Measurements from ENCODE around the gene LINGO4. TPM values are rescaled to one million over a fixed set of nuclear protein-coding genes. Genes with fewer than 3 reads are reported as not detected.

Gene LINGO4
- total and polyA plus RNA-seq, 10 of the 15 experiments (the other 5 are each of a cell fraction or from before 2014, with no cell fraction given) = not detected

DNA sequence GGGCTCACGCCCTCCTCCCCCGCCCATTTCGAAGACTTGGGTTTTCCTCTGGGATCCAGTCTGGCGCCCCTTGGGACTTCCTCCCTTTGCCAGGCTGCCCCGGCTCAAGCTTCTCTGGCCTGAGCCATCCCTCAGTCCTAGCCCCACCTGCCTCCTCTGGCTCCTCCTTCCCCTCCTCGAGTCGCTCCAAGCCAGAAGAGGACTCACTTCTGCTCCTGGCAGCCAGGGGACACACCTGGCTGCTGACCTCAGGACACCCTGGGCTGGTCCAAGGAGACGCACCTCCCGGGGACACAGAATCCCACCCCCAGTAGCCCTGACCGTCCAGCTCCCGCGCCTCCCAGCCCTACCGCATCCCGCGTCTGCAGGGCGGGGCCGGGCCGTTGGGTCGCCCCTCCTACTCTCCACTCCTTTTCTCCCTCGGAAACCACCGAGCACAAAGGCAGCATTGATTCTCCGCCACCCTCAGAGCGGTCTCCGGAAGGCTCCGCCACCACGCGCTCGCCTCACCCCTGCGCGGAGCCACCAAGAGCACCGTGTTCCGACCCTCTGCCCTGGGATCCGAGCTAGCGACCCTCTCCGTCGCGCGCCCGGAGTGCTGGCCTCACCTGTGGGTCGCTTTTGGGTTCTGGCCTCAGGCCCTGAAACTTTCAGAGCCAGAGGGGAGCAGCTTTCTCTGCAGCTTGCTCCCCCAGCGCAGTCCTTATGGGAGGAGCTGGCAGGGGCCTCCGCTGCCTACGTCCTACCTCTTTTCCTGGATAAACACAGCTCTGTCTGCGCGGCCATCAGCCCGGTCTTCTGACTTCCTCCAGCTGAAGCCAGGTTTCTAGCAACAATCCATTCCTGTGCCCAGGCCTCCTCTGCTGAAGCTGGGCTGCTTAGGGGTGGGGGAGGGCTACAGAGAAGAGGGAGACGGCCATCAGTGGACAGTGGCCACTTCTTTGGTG is 34.5 kb upstream of the LINGO4 start, which contains the start of gene C2CD4D (continued):
- TF ChIP-seq ZBTB40 (IDR thresholded peaks at IDR 0.05; ENCODE audit: borderline replicate concordance) (0 out of 2 replicates have a peak, but pooled peaks have one; percentile 30), POLR2A (IDR thresholded peaks at IDR 0.05; ENCODE audit: low read depth, low read length) (peak; percentile 66), ZNF687 (IDR thresholded peaks at IDR 0.05) (peak; percentile 89), CBX3 (IDR thresholded peaks at IDR 0.05; ENCODE audit: borderline replicate concordance, low read depth) (no peak), SUZ12 (IDR thresholded peaks at IDR 0.05; ENCODE audit: unreplicated experiment) (no peak), MYB (IDR thresholded peaks at IDR 0.05; ENCODE audit: borderline replicate concordance, low read depth, low read length) (no peak), CUX1 (IDR thresholded peaks at IDR 0.05; ENCODE audit: insufficient replicate concordance, low read depth, low read length) (no peak), SREBF1 (IDR thresholded peaks at IDR 0.05; ENCODE audit: low read length) (no peak), STAT1 (conservative IDR thresholded peaks at IDR 0.05) (no peak)
- TF ChIP-seq, protein P1, sequence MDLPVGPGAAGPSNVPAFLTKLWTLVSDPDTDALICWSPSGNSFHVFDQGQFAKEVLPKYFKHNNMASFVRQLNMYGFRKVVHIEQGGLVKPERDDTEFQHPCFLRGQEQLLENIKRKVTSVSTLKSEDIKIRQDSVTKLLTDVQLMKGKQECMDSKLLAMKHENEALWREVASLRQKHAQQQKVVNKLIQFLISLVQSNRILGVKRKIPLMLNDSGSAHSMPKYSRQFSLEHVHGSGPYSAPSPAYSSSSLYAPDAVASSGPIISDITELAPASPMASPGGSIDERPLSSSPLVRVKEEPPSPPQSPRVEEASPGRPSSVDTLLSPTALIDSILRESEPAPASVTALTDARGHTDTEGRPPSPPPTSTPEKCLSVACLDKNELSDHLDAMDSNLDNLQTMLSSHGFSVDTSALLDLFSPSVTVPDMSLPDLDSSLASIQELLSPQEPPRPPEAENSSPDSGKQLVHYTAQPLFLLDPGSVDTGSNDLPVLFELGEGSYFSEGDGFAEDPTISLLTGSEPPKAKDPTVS (IDR thresholded peaks at IDR 0.05; ENCODE audit: low read depth, low read length) = no peak
- TF ChIP-seq, protein P2, sequence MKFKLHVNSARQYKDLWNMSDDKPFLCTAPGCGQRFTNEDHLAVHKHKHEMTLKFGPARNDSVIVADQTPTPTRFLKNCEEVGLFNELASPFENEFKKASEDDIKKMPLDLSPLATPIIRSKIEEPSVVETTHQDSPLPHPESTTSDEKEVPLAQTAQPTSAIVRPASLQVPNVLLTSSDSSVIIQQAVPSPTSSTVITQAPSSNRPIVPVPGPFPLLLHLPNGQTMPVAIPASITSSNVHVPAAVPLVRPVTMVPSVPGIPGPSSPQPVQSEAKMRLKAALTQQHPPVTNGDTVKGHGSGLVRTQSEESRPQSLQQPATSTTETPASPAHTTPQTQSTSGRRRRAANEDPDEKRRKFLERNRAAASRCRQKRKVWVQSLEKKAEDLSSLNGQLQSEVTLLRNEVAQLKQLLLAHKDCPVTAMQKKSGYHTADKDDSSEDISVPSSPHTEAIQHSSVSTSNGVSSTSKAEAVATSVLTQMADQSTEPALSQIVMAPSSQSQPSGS (IDR thresholded peaks at IDR 0.05; ENCODE audit: low read length) = no peak

All from GM12878 (cell line).